ENCODE data around the gene HOXD3.
A peak's percentile ranks its signal among the peaks of the same experiment; 100 is the strongest.

GRCh38 chr2:176126929-176127773, 30.0 kb upstream of the HOXD3 start:
- TF ChIP-seq EZH2 (IDR thresholded peaks at IDR 0.05; ENCODE audit: low read length) (no peak), CTCF (optimal IDR thresholded peaks at IDR 0.05 in 1 of 3, IDR thresholded peaks at IDR 0.05 in 1 of 3, conservative IDR thresholded peaks at IDR 0.05 in 1 of 3; ENCODE audit: extremely low read depth in 1 of 3, insufficient read depth in 2 of 3, low read length in 3 of 3) (peak; percentile 58 to 74 (median 70))

All from keratinocyte (primary cell).